LNCaP clone FGC (cell line): ENCODE measurements around the gene CCDC85B.

Experiments
- DNase-seq: peaks from one replicate; pipeline ENCODE4 v3.0.0-alpha.2; 2011; ENCODE audit warnings: low read depth
- H3K4me3 ChIP-seq: 2 replicates; pipeline ENCODE4 v1.5.1; 2011; ENCODE audit warnings: mild to moderate bottlenecking, low read depth, low read length, control low read depth
- TF ChIP-seq, protein P1 (sequence below): IDR thresholded peaks from 2 replicates; pipeline ENCODE4 v1.5.1; 2012; ENCODE audit warnings: mild to moderate bottlenecking; ENCODE audit not compliant: control insufficient read depth, insufficient read depth; ENCODE audit errors: extremely low read depth

CCDC85B gene

DNA sequence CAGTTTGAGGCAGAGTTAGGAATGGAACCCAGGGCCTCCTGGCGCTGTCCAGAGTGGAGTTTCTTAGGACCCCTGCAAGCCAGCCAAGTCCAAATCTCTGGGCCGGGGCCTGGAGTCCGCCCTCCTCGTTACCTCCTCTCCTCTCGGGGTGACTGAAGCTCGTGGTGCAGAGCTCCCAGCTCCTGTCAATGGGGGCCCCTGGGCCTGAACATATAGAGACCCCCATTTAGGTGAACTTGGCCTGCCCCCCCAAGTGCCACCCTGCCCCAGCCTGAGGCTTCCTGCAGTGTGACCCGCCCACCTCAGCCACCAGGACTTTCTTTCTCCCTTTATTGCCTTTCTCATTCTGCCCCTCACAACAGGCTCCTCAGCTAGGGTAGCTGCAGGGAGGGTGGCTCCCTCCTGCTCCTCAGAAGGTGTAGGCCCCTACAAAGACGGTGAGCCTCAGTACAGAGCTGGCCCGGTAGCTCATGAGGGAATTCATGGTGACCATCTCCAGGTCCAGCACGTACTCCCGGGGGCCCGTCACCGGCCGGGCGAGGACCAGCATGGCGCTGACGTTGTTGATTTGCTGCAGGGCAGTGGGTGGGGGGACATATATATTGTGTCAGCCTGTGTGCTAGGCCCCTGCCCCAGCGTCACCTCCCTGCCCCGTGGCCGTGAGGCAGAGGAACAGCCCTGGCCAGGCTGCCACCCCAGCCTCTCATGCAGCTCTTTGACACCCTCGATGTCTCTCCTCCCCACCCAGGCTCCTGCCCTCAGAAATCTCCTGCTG is 23.8 kb upstream of the CCDC85B start:
- TF ChIP-seq, protein P1, sequence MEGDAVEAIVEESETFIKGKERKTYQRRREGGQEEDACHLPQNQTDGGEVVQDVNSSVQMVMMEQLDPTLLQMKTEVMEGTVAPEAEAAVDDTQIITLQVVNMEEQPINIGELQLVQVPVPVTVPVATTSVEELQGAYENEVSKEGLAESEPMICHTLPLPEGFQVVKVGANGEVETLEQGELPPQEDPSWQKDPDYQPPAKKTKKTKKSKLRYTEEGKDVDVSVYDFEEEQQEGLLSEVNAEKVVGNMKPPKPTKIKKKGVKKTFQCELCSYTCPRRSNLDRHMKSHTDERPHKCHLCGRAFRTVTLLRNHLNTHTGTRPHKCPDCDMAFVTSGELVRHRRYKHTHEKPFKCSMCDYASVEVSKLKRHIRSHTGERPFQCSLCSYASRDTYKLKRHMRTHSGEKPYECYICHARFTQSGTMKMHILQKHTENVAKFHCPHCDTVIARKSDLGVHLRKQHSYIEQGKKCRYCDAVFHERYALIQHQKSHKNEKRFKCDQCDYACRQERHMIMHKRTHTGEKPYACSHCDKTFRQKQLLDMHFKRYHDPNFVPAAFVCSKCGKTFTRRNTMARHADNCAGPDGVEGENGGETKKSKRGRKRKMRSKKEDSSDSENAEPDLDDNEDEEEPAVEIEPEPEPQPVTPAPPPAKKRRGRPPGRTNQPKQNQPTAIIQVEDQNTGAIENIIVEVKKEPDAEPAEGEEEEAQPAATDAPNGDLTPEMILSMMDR: no peak
- no peak for DNase-seq
- H3K4me3 ChIP-seq: no peak overlapping the region

DNA sequence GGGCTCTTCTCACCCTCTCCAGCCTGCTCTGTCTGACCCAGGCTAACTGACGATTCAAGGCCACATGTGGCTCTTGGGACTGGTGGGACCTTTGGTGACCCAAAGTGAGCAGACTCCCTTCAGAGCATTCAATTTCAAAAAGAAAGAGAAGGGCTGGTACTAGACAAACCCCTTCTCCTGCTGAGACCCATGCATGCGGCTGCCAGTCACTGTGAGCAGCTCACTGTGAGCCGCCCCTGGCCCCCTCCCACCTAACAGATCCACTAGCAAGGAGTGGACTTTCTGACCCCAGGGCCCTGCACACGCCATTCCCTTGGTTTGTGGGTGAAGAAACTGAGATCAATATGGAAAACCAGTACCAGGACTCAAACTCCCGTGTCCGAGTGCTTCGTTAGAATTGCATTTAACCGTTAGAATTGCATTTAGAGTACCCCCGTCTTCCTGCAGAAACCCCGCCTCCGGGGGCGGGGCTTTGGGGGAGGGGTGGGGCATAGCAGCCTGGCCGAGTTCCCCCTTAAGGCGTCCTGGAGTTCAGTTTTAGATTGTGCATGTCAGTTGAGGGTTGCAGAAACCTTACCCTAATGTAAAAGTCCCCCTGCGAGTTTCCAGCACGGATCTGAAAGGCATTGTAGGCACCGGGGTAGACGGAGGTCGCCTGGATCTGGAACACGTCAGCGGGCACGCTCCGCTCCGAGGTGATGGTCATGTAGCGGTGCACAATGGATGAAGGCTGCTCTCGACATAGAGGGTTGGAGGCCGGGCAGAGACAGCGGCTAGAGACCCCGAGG is 23.0 kb upstream of the CCDC85B start:
- no peak overlapping the region for H3K4me3 ChIP-seq
- DNase-seq: no peak
- TF ChIP-seq, protein P1: no peak

DNA sequence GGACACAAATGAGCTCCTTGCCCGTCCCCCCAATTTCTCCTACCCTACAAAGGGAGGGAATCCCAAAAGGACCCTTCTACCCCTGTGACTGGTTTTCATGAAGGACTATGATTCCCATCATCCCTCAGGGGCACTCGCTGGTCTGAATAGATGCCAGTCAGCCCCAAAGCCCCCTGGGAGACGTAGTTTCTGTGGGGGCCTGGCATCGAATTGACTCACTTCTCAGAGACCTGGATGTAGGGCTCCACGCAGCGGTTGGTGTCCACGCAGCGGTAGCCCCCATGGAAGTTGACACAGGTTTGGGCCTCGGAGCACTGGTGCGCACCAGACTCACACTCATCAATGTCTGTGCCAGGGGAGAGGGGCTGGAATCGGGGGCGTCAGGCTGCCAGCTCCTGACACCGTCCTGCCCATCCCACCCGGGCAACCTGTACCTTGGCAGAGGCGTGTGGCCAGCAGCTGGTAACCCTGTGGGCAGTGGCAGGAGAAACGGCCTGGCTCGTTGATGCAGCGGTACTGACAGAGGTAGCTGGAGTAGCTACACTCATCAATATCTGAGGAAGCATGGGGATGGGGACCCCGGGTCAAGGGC is 22.3 kb upstream of the CCDC85B start:
- no peak overlapping the region for H3K4me3 ChIP-seq
- TF ChIP-seq, protein P1: no peak
- DNase-seq: no peak

DNA sequence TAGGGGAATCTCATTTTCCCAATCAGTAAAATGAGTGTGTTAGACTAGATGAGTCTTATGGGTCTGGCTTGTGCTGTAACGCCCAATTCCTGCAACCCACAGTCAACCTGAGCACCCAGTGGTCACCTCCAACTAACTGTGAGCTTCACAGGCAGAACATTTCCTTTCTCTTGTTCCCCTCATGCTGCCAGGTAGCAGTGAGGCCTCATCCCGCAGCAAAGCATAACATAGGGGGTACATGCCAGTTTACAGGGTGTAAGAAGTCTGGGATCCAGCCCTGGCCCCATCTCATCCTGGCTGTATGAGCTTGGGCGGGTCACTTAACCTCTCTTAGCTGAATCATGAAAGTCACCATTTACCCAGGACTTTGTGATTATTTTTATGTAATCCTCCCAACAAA is 21.6 kb upstream of the CCDC85B start:
- TF ChIP-seq, protein P1: no peak
- no peak overlapping the region for H3K4me3 ChIP-seq

DNA sequence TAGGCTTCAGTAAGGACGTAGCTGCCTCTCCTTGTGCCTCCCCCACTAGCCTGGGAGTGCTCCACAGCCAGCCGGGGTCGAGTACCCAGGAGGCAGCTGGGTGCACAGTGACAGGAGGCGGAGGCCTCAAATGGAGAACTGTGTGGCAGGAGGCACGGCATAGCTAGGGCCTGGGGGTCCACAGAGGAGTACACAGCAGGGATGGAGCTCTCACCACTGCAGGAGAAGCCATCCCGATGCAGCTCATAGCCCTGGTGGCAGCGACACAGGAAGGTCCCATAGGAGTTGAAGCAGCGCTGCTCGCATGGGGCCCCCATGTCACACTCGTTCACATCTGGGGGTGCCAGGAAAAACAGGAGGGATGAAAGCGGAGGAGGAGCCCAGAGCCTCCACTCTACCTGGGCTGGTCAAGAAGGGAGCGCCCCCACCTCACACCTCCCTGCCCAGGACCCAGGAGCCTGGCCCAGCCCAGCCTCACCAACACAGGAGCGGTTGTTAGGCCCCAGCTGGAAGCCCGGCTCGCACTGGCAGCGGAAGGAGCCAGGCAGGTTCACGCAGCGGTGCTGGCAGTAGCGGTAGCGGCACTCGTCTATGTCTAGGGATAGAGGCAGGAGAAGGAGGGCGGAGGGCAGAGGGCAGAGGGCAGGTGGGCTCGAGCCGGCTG is 20.7 kb upstream of the CCDC85B start:
- no peak overlapping the region for H3K4me3 ChIP-seq
- DNase-seq: no peak
- TF ChIP-seq, protein P1: no peak

More for the DNA sequence above, 21.6 kb upstream of the CCDC85B start:
- DNase-seq: no peak

DNA sequence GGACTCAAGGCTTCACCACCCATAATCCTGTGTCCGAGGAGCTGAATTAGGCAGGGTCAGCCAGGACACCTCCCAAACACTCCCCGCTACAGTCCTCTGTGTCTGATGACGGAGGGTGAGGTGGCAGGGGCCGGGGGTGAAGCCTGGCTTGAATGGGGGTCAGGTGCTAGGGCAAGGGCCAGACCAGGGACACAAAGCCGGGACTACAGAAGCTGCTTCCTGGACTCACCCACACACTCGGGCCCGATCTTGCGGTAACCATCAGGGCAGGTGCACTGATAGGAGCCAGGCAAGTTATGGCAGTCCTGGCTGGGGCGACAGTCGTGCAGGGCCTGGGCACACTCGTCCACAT is 20.2 kb upstream of the CCDC85B start:
- TF ChIP-seq, protein P1: no peak
- H3K4me3 ChIP-seq: no peak overlapping the region
- DNase-seq: no peak
